BJ (cell line): ENCODE results near the gene PPY. TPM values are rescaled to one million over a fixed set of nuclear protein-coding genes. Genes with fewer than 3 reads are reported as not detected.

Experiments used
- CTCF ChIA-PET: fragments of 350-600 bp; formaldehyde crosslinking; extraction: SDS; loops from one replicate; lab custom pipeline; 2021; ENCODE audit warnings: antibody characterized with exemption, inconsistent platforms; lab: Yijun Ruan, JAX
- POLR2A ChIA-PET: fragments of 300-600 bp; sonication (Branson Sonifier 250); formaldehyde crosslinking; extraction: SDS; loops from one replicate; lab custom pipeline; 2021; ENCODE audit warnings: antibody characterized with exemption; lab: Charles Lee
- DNase-seq: peaks from one replicate; pipeline ENCODE4 v3.0.0-alpha.2; 2011; ENCODE audit warnings: low read depth
- H3K27me3 ChIP-seq: 2 replicates; pipeline ENCODE4 v1.6.0; 2011; ENCODE audit warnings: low read length; ENCODE audit not compliant: control insufficient read depth, insufficient read depth
- H3K36me3 ChIP-seq: 2 replicates; pipeline ENCODE4 v1.5.1; 2011; ENCODE audit warnings: low read length; ENCODE audit not compliant: control insufficient read depth, insufficient read depth
- H3K4me3 ChIP-seq: 2 replicates; pipeline ENCODE4 v1.5.1; 2011; ENCODE audit warnings: low read depth, mild to moderate bottlenecking, control low read depth, low read length
- CTCF ChIP-seq: IDR thresholded peaks from 2 replicates; pipeline ENCODE4 v1.5.1; 2011; ENCODE audit warnings: low read depth, mild to moderate bottlenecking, control low read depth, inconsistent platforms, low read length, moderate library complexity; ENCODE audit not compliant: insufficient read depth
- polyA plus RNA-seq: library from polyadenylated mRNA; depleted of rRNA; stranded (reverse); fragments of >200 nt; gene quantifications from 2 replicates; pipeline ENCODE4 v1.2.3, GENCODE V29; 2011

PPY gene
- polyA plus RNA-seq, 1 experiment = not detected

DNA sequence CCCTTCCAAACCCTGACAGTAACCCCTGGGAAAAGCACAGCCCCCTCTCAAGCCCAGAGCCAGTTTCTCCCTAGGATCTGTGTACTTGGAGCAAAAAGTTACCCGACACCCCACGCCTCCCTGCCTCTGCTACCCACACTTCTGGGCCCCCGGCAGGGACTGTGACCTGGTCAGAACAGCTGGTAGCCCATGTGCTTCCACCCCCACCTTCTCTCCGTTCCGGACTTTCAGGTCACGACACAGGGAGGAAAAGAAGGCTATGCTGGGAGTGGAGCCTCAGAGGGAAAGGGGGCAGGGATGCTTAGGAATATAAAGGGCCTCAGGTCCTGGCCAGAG is 6.4 kb downstream of the PPY start:
- CTCF ChIA-PET = interaction anchor here (0.9 to 4.8 kb wide), 6 partner anchors 10 to 60 kb away, joined by 3 to 31 read pairs (median 6); no protein-coding TSS in a partner anchor
- DNase-seq = no peak
- Histone ChIP-seq H3K4me3 (no peak overlapping the region), H3K36me3 (no peaks in the 10 kb centered on the region), H3K27me3 (peaks cover 11% of the 10 kb centered on the region)
- POLR2A ChIA-PET = no interaction called here
- no peak for TF ChIP-seq CTCF

DNA sequence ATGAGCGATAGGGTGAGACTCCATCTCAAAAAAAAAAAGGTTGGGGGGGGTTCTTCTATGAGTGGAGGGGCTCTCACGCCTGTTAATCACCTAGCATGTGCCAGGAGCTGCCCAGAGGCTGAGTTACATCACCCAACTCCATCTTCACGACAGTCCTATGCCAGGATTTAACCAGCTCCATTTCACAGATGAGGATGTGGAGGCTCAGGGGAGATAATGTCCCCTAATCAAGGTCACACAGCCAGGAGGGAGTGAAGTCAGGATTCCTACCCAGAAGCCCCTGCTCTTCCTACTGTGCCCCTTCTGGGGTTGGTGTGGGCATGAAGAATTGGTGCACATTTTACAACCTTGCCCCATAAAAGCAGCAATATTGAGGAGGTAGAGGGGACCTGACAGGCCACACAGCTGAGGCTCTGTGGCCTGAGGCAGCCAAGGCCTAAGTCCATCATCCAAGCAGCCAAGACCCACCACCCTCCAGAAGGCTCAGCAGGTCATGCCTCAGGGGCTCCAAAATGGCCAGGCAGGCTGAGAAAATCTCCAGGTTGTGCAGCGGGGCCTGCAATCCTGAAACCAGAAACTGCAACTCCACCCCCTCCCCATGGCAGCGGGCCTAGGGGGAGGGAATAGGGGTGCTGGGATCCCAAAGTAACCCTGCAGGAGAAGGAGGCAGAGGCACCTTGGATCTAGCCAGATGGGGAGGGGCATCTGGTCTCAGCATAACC is 6.9 kb downstream of the PPY start:
- ChIA-PET POLR2A (no interaction called here), CTCF (interaction anchor here (1.2 to 4.8 kb wide), 5 partner anchors 9 to 60 kb away, joined by 3 to 31 read pairs (median 7); no protein-coding TSS in a partner anchor)
- no peak overlapping the region for H3K4me3 ChIP-seq
- no peak for TF ChIP-seq CTCF
- no peak for DNase-seq
- no peaks in the 10 kb centered on the region for H3K36me3 ChIP-seq
- H3K27me3 ChIP-seq = peaks cover 13% of the 10 kb centered on the region

GRCh38 chr17:43932923-43933322 is 9.4 kb downstream of the PPY start:
- CTCF ChIA-PET = interaction anchor here (0.9 to 4.6 kb wide), 4 partner anchors 8 to 23 kb away, joined by 3 to 27 read pairs (median 6); partner anchors contain the start of gene PPY
- no peak overlapping the region for H3K4me3 ChIP-seq
- POLR2A ChIA-PET = no interaction called here
- peaks cover 9% of the 10 kb centered on the region for H3K27me3 ChIP-seq
- no peak for TF ChIP-seq CTCF
- H3K36me3 ChIP-seq = no peaks in the 10 kb centered on the region
- no peak for DNase-seq

GRCh38 chr17:43932357-43932756 is 9.9 kb downstream of the PPY start:
- CTCF ChIA-PET = interaction anchor here (1.1 to 4.6 kb wide), 3 partner anchors 8 to 23 kb away, joined by 3 to 27 read pairs (median 3); partner anchors contain the start of gene PPY
- TF ChIP-seq CTCF = no peak
- no peak for DNase-seq
- POLR2A ChIA-PET = no interaction called here
- no peaks in the 10 kb centered on the region for H3K36me3 ChIP-seq
- no peak overlapping the region for H3K4me3 ChIP-seq
- peaks cover 11% of the 10 kb centered on the region for H3K27me3 ChIP-seq

DNA sequence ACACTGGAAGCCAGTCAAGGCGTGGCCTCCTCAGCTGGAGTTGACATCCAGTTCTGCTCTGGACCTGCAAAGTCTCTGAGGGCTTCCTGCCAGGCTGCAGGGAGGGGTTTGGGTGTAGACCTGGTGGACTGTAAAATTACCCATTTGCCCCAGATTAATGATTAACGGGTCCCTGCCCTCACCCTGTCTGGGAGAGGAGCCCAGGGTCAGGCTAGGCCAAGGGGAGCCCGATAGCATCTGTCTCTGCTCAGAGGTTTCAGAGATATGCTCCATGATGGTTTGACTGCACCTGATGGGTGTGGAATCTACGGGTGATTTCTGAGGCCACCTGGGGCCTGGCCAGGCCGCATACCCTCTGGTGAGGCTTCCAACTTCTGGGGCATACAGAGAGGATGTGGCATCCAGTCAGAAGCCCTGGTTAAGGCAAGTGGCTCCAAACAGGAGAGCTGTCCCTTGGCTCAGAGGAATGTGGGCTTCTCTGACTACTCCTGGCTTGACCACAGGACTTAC is 11.2 kb downstream of the PPY start:
- DNase-seq = no peak
- no peaks in the 10 kb centered on the region for H3K36me3 ChIP-seq
- H3K4me3 ChIP-seq = no peak overlapping the region
- CTCF ChIA-PET = interaction anchor here (1.5 to 4.6 kb wide), 2 partner anchors 12 to 21 kb away, joined by 6 to 27 read pairs; partner anchors contain the start of gene PPY
- peaks cover 19% of the 10 kb centered on the region for H3K27me3 ChIP-seq
- no peak for TF ChIP-seq CTCF
- POLR2A ChIA-PET = no interaction called here
